Vagina (tissue), 2 donors: Measurements from ENCODE around the gene GOSR2.

ENCODE experiments used
- POLR2A ChIP-seq, 2 donors: fragments of 450-650 bp; IDR thresholded peaks; one replicate each; pipeline ENCODE4 v1.6.1; 2017; ENCODE audit warnings: antibody characterized with exemption in 2 of 2, mild to moderate bottlenecking in 2 of 2, moderate library complexity in 2 of 2
- POLR2AphosphoS5 ChIP-seq, 2 donors: sonication (generic); formaldehyde crosslinking; IDR thresholded peaks; one replicate each; pipeline ENCODE4 v1.9.0; 2017; ENCODE audit warnings: antibody characterized with exemption in 2 of 2, mild to moderate bottlenecking in 2 of 2, low read depth in 1 of 2; ENCODE audit not compliant: insufficient read depth in 1 of 2
- TF ChIP-seq, protein P1 (sequence below), 3 experiments: fragments of 450-650 bp in 2 of 3; fragments of 200-600 bp in 1 of 3; sonication (generic) in 1 of 3; IDR thresholded peaks; one replicate each; pipeline ENCODE4 v1.5.1; 2017 to 2019; ENCODE audit warnings: antibody characterized with exemption in 3 of 3, mild to moderate bottlenecking in 2 of 3, moderate library complexity in 2 of 3

DNA sequence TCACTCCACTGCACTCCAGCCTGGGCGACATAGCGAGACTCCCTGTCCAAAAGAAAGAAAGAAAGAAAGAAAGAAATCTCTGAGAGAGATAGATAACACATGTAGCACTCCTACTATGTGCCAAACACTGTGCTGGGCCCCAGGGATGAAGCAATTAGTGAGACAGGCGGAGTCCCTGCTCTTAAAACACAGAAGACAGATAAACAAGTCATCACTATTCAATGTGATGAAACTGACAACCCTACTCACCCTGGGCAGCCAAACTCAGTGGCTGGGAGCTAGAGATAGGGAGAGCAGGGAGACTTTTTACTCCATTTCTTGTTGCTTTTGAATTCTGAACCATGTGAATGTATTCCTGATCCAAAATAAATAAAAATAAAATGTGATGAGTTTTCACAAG is 35.2 kb upstream of the GOSR2 start:
- TF ChIP-seq, protein P1, sequence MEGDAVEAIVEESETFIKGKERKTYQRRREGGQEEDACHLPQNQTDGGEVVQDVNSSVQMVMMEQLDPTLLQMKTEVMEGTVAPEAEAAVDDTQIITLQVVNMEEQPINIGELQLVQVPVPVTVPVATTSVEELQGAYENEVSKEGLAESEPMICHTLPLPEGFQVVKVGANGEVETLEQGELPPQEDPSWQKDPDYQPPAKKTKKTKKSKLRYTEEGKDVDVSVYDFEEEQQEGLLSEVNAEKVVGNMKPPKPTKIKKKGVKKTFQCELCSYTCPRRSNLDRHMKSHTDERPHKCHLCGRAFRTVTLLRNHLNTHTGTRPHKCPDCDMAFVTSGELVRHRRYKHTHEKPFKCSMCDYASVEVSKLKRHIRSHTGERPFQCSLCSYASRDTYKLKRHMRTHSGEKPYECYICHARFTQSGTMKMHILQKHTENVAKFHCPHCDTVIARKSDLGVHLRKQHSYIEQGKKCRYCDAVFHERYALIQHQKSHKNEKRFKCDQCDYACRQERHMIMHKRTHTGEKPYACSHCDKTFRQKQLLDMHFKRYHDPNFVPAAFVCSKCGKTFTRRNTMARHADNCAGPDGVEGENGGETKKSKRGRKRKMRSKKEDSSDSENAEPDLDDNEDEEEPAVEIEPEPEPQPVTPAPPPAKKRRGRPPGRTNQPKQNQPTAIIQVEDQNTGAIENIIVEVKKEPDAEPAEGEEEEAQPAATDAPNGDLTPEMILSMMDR (IDR thresholded peaks at IDR 0.05), result no peak
- no peak for TF ChIP-seq POLR2A (IDR thresholded peaks at IDR 0.05)
- TF ChIP-seq POLR2AphosphoS5 (IDR thresholded peaks at IDR 0.05; ENCODE audit: insufficient read depth in 1 of 2, low read depth in 1 of 2), result no peak
